ENCODE measurements around the gene PTPRK. TPM values are rescaled to one million over a fixed set of nuclear protein-coding genes. Genes with fewer than 3 reads are reported as not detected.

Gene PTPRK
- total RNA-seq, 2 experiments from 2014 or later, result 2.8 to 5.0 TPM

GRCh38 chr6:128310451-128310850 lies 209.9 kb downstream of the PTPRK start:
- POLR2A ChIA-PET, result no interaction called here
- Mint-ChIP-seq H3K27ac (no peak overlapping the region), H3K27me3 (peaks cover 2% of the 10 kb centered on the region), H3K36me3 (peaks cover 41% of the 10 kb centered on the region), H3K4me1 (peaks cover 31% of the 10 kb centered on the region), H3K4me3 (no peak overlapping the region), H3K9me3 (peaks cover 15% of the 10 kb centered on the region)
- no peak for DNase-seq
- ATAC-seq (ENCODE audit: low read depth), result no peak

GRCh38 chr6:128307671-128308070 lies 212.7 kb downstream of the PTPRK start:
- no peak for ATAC-seq (ENCODE audit: low read depth)
- POLR2A ChIA-PET, result no interaction called here
- no peaks in the 10 kb centered on the region for H3K27me3 Mint-ChIP-seq
- no peak overlapping the region for H3K4me3 Mint-ChIP-seq
- peaks cover 35% of the 10 kb centered on the region for H3K36me3 Mint-ChIP-seq
- peaks cover 25% of the 10 kb centered on the region for H3K4me1 Mint-ChIP-seq
- no peak overlapping the region for H3K27ac Mint-ChIP-seq
- peaks cover 18% of the 10 kb centered on the region for H3K9me3 Mint-ChIP-seq
- DNase-seq, result no peak

GRCh38 chr6:128305976-128306375 lies 214.4 kb downstream of the PTPRK start:
- Mint-ChIP-seq H3K4me1 (peaks cover 14% of the 10 kb centered on the region), H3K27ac (no peak overlapping the region), H3K9me3 (peaks cover 19% of the 10 kb centered on the region), H3K4me3 (no peak overlapping the region), H3K27me3 (no peaks in the 10 kb centered on the region), H3K36me3 (peaks cover 30% of the 10 kb centered on the region)
- POLR2A ChIA-PET, result no interaction called here
- DNase-seq (no peak), ATAC-seq (ENCODE audit: low read depth) (no peak)

- POLR2A ChIA-PET, result no interaction called here
- peaks cover 18% of the 10 kb centered on the region for H3K9me3 Mint-ChIP-seq
- H3K27ac Mint-ChIP-seq, result no peak overlapping the region
- ATAC-seq (ENCODE audit: low read depth) (no peak), DNase-seq (no peak)
- peaks cover 25% of the 10 kb centered on the region for H3K36me3 Mint-ChIP-seq
- H3K4me3 Mint-ChIP-seq, result no peak overlapping the region
- H3K27me3 Mint-ChIP-seq, result no peaks in the 10 kb centered on the region
- peaks cover 10% of the 10 kb centered on the region for H3K4me1 Mint-ChIP-seq
These were observed 215.2 kb downstream of the PTPRK start for GRCh38 chr6:128305228-128305627.

- H3K9me3 Mint-ChIP-seq, result peaks cover 16% of the 10 kb centered on the region
- H3K27me3 Mint-ChIP-seq, result no peaks in the 10 kb centered on the region
- POLR2A ChIA-PET, result no interaction called here
- H3K27ac Mint-ChIP-seq, result no peak overlapping the region
- H3K36me3 Mint-ChIP-seq, result peaks cover 22% of the 10 kb centered on the region
- ATAC-seq (ENCODE audit: low read depth), result no peak
- DNase-seq, result no peak
- no peak overlapping the region for H3K4me3 Mint-ChIP-seq
- peaks cover 6% of the 10 kb centered on the region for H3K4me1 Mint-ChIP-seq
These were observed 216.5 kb downstream of the PTPRK start for GRCh38 chr6:128303870-128304269.

- H3K9me3 Mint-ChIP-seq, result peaks cover 19% of the 10 kb centered on the region
- no peak overlapping the region for H3K4me3 Mint-ChIP-seq
- H3K36me3 Mint-ChIP-seq, result peaks cover 21% of the 10 kb centered on the region
- no peaks in the 10 kb centered on the region for H3K27me3 Mint-ChIP-seq
- no peak overlapping the region for H3K27ac Mint-ChIP-seq
- ATAC-seq (ENCODE audit: low read depth) (no peak), DNase-seq (no peak)
- POLR2A ChIA-PET, result interaction anchor here (1.1 kb wide), 1 partner anchor 11 kb away, joined by 5 read pairs; no protein-coding TSS in a partner anchor
- H3K4me1 Mint-ChIP-seq, result peaks cover 6% of the 10 kb centered on the region
These were observed 217.5 kb downstream of the PTPRK start for GRCh38 chr6:128302942-128303341.

GRCh38 chr6:128295670-128296069 lies 224.7 kb downstream of the PTPRK start:
- no peak overlapping the region for H3K4me3 Mint-ChIP-seq

GRCh38 chr6:128290221-128290620 lies 230.2 kb downstream of the PTPRK start:
- no peak overlapping the region for H3K4me3 Mint-ChIP-seq
- ATAC-seq (ENCODE audit: low read depth) (no peak), DNase-seq (no peak)
- H3K36me3 Mint-ChIP-seq, result peaks cover 5% of the 10 kb centered on the region
- no peak overlapping the region for H3K27ac Mint-ChIP-seq
- H3K9me3 Mint-ChIP-seq, result peaks cover 3% of the 10 kb centered on the region
- H3K27me3 Mint-ChIP-seq, result peaks cover 2% of the 10 kb centered on the region
- POLR2A ChIA-PET, result no interaction called here
- H3K4me1 Mint-ChIP-seq, result peaks cover 13% of the 10 kb centered on the region

More at GRCh38 chr6:128295670-128296069, 224.7 kb downstream of the PTPRK start:
- H3K4me1 Mint-ChIP-seq, result peaks cover 2% of the 10 kb centered on the region
- peaks cover 16% of the 10 kb centered on the region for H3K36me3 Mint-ChIP-seq
- ATAC-seq (ENCODE audit: low read depth), result no peak
- no peak for DNase-seq
- no peak overlapping the region for H3K27ac Mint-ChIP-seq
- no peaks in the 10 kb centered on the region for H3K27me3 Mint-ChIP-seq
- POLR2A ChIA-PET, result no interaction called here
- H3K9me3 Mint-ChIP-seq, result peaks cover 13% of the 10 kb centered on the region

- H3K9me3 Mint-ChIP-seq, result peaks cover 2% of the 10 kb centered on the region
- POLR2A ChIA-PET, result no interaction called here
- peaks cover 2% of the 10 kb centered on the region for H3K27me3 Mint-ChIP-seq
- H3K4me3 Mint-ChIP-seq, result no peak overlapping the region
- no peak overlapping the region for H3K27ac Mint-ChIP-seq
- ATAC-seq (ENCODE audit: low read depth) (no peak), DNase-seq (no peak)
- H3K36me3 Mint-ChIP-seq, result peaks cover 12% of the 10 kb centered on the region
- H3K4me1 Mint-ChIP-seq, result peaks cover 19% of the 10 kb centered on the region
These were observed 236.3 kb downstream of the PTPRK start for GRCh38 chr6:128284128-128284527.

GRCh38 chr6:128282961-128283360 lies 237.4 kb downstream of the PTPRK start:
- H3K9me3 Mint-ChIP-seq, result peaks cover 2% of the 10 kb centered on the region
- H3K36me3 Mint-ChIP-seq, result peaks cover 10% of the 10 kb centered on the region
- H3K27ac Mint-ChIP-seq, result no peak overlapping the region
- no peak for ATAC-seq (ENCODE audit: low read depth)
- POLR2A ChIA-PET, result no interaction called here
- no peak overlapping the region for H3K4me3 Mint-ChIP-seq
- H3K4me1 Mint-ChIP-seq, result peaks cover 18% of the 10 kb centered on the region
- DNase-seq, result no peak
- H3K27me3 Mint-ChIP-seq, result peaks cover 2% of the 10 kb centered on the region

GRCh38 chr6:128280960-128281359 lies 239.4 kb downstream of the PTPRK start:
- peaks cover 2% of the 10 kb centered on the region for H3K9me3 Mint-ChIP-seq
- peaks cover 2% of the 10 kb centered on the region for H3K27me3 Mint-ChIP-seq
- H3K4me3 Mint-ChIP-seq, result no peak overlapping the region
- H3K27ac Mint-ChIP-seq, result no peak overlapping the region
- POLR2A ChIA-PET, result no interaction called here
- DNase-seq, result no peak
- no peak for ATAC-seq (ENCODE audit: low read depth)
- H3K4me1 Mint-ChIP-seq, result peaks cover 7% of the 10 kb centered on the region
- H3K36me3 Mint-ChIP-seq, result peaks cover 8% of the 10 kb centered on the region

- Mint-ChIP-seq H3K27ac (no peak overlapping the region), H3K27me3 (no peaks in the 10 kb centered on the region), H3K36me3 (peaks cover 8% of the 10 kb centered on the region), H3K9me3 (no peaks in the 10 kb centered on the region), H3K4me1 (peaks cover 11% of the 10 kb centered on the region), H3K4me3 (no peak overlapping the region)
- DNase-seq, result no peak
- no peak for ATAC-seq (ENCODE audit: low read depth)
- POLR2A ChIA-PET, result no interaction called here
These were observed 240.3 kb downstream of the PTPRK start for GRCh38 chr6:128280066-128280465.

- Mint-ChIP-seq H3K4me1 (peaks cover 9% of the 10 kb centered on the region), H3K27ac (no peak overlapping the region), H3K4me3 (no peak overlapping the region), H3K9me3 (no peaks in the 10 kb centered on the region), H3K36me3 (peaks cover 2% of the 10 kb centered on the region), H3K27me3 (no peaks in the 10 kb centered on the region)
- ATAC-seq (ENCODE audit: low read depth) (no peak), DNase-seq (no peak)
- POLR2A ChIA-PET, result no interaction called here
These were observed 241.6 kb downstream of the PTPRK start for GRCh38 chr6:128278836-128279235.

GRCh38 chr6:128277379-128277778 lies 243.0 kb downstream of the PTPRK start:
- no peak for DNase-seq
- Mint-ChIP-seq H3K4me1 (peaks cover 7% of the 10 kb centered on the region), H3K36me3 (peaks cover 5% of the 10 kb centered on the region), H3K9me3 (peaks cover 3% of the 10 kb centered on the region), H3K4me3 (no peak overlapping the region), H3K27me3 (no peaks in the 10 kb centered on the region), H3K27ac (no peak overlapping the region)
- no peak for ATAC-seq (ENCODE audit: low read depth)
- POLR2A ChIA-PET, result no interaction called here

- H3K4me1 Mint-ChIP-seq, result peaks cover 7% of the 10 kb centered on the region
- H3K9me3 Mint-ChIP-seq, result peaks cover 4% of the 10 kb centered on the region
- no peak overlapping the region for H3K4me3 Mint-ChIP-seq
- ATAC-seq (ENCODE audit: low read depth) (no peak), DNase-seq (no peak)
- H3K36me3 Mint-ChIP-seq, result peaks cover 5% of the 10 kb centered on the region
- POLR2A ChIA-PET, result no interaction called here
- H3K27ac Mint-ChIP-seq, result no peak overlapping the region
- no peaks in the 10 kb centered on the region for H3K27me3 Mint-ChIP-seq
These were observed 244.1 kb downstream of the PTPRK start for GRCh38 chr6:128276311-128276710.
